Cardiac fibroblast (primary cell): ENCODE measurements around the gene CCND1.

Experiments
- DNase-seq, 2 donors: peaks; one replicate each; pipeline versions ENCODE4 v3.0.0 to v3.0.0-alpha.2; 2010; ENCODE audit warnings: low read depth in 2 of 2
- H3K4me3 ChIP-seq, 2 donors: replicated peaks in 1 of 2; 1 replicate in 1 of 2; 2 replicates in 1 of 2; pipeline ENCODE4 v1.5.1; 2011; ENCODE audit warnings: low read depth in 2 of 2, low read length in 2 of 2, mild to moderate bottlenecking in 2 of 2, moderate library complexity in 1 of 2
- TF ChIP-seq, protein P1 (sequence below): IDR thresholded peaks from one replicate; pipeline ENCODE4 v1.5.1; 2011; ENCODE audit warnings: low read depth, mild to moderate bottlenecking, low read length, inconsistent platforms

Gene CCND1

DNA sequence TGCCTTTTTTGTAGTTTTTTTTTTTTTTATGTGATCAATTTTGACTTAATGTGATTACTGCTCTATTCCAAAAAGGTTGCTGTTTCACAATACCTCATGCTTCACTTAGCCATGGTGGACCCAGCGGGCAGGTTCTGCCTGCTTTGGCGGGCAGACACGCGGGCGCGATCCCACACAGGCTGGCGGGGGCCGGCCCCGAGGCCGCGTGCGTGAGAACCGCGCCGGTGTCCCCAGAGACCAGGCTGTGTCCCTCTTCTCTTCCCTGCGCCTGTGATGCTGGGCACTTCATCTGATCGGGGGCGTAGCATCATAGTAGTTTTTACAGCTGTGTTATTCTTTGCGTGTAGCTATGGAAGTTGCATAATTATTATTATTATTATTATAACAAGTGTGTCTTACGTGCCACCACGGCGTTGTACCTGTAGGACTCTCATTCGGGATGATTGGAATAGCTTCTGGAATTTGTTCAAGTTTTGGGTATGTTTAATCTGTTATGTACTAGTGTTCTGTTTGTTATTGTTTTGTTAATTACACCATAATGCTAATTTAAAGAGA is 12.5 kb downstream of the CCND1 start:
- no peak overlapping the region for H3K4me3 ChIP-seq
- peak in 1 of 2 donors; percentile 29 for DNase-seq
- TF ChIP-seq, protein P1, sequence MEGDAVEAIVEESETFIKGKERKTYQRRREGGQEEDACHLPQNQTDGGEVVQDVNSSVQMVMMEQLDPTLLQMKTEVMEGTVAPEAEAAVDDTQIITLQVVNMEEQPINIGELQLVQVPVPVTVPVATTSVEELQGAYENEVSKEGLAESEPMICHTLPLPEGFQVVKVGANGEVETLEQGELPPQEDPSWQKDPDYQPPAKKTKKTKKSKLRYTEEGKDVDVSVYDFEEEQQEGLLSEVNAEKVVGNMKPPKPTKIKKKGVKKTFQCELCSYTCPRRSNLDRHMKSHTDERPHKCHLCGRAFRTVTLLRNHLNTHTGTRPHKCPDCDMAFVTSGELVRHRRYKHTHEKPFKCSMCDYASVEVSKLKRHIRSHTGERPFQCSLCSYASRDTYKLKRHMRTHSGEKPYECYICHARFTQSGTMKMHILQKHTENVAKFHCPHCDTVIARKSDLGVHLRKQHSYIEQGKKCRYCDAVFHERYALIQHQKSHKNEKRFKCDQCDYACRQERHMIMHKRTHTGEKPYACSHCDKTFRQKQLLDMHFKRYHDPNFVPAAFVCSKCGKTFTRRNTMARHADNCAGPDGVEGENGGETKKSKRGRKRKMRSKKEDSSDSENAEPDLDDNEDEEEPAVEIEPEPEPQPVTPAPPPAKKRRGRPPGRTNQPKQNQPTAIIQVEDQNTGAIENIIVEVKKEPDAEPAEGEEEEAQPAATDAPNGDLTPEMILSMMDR: no peak

DNA sequence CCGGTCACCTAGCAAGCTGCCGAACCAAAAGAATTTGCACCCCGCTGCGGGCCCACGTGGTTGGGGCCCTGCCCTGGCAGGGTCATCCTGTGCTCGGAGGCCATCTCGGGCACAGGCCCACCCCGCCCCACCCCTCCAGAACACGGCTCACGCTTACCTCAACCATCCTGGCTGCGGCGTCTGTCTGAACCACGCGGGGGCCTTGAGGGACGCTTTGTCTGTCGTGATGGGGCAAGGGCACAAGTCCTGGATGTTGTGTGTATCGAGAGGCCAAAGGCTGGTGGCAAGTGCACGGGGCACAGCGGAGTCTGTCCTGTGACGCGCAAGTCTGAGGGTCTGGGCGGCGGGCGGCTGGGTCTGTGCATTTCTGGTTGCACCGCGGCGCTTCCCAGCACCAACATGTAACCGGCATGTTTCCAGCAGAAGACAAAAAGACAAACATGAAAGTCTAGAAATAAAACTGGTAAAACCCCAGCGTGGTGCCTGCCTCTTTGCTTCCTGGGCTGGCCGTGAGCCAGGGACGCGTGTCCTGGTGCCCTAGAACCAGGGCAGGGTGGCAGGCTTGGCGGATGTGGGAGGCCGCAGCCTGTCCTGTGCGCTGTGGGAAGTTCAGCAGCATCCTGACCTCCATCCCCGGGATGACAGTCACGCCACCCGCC is 13.2 kb downstream of the CCND1 start:
- TF ChIP-seq, protein P1: no peak
- no peak overlapping the region for H3K4me3 ChIP-seq
- peak in 1 of 2 donors; percentile 17 for DNase-seq

DNA sequence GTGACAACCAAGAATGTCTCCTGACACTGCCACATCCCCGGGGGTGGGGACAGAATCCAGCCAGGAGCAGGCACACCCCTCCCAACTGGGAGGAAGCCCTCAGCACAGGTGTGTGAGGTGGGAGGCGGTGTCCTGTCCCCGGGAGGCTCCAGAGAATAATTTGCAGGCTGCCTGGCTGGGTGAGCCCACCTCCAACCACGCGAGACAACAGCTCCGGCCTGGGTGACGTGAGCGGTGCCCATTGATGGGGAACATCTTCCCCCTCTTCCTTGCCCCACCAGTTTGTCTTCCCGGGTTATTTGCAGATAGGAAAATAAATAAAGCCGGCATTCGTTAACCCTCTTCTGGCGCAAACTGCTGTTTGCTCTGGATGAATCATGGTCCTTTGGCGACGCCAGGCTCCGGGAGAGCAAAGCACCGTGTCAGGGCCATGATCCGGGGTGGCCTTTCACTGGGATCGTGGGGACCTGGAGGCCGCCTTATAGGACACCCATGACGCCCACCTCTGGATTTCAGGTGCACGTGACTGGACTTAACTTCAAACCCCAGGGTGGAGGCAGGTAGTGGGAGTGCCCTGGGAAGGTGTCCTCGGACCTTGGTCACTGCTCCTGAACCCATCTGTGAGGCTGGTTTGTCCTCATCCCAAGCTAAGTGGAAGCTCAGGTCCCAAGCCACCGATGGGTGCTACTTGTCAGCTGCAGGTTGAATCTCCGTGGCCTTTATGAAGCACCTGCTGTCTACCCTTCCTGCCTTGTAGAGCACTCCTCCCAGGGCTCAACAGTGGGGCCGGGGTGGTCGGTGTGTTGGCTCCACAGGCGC is 13.9 kb downstream of the CCND1 start:
- TF ChIP-seq, protein P1: no peak
- H3K4me3 ChIP-seq: no peak overlapping the region
- peak in 1 of 2 donors; percentile 57 for DNase-seq

DNA sequence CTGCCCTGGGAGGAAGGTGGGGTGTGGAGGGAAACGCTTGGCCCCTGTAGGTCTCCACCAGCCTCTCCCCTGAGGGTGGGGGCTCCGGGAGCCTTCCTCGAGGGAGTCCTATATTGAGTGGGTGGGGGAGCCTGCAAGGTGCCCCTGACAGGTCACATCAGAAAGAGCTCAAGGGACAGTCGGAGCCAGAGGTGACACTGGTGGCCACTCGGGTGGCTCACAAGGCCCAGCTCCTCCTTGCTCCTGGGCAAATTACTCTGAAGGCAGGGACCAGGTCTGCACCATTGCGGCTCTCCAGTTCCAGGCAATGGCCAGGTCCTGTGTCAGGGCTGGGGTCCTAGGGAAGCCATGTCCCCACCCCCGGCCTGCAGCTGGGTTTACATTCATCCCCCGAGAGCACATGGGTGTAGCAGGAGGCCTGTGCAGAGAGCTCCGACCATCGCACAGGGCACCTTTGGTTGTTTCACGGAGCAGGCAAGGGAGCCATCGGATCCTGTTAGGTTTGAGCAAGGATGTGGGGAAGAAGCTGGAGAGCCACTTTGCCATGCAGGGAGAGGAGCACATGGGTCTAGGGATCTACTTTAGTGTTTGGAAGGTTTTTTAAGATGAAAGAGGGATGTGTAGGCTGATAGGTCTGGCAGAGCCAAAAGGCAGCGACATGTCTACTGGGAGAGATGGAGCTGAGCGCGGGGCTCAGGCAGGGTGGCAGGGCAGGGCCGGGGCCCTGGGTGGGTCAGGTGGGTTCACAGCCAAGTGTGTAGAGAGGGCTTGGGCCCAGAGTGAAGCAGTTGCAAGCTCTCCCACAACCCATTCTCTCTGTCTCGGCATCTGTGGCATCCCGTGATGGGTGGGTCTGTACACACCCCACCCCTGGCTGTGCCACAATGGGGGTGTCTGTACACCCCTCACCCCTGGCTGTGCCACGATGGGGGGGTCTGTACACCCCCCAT is 14.8 kb downstream of the CCND1 start:
- H3K4me3 ChIP-seq: no peak overlapping the region
- peak in 1 of 2 donors; percentile 46 for DNase-seq
- TF ChIP-seq, protein P1: no peak

DNA sequence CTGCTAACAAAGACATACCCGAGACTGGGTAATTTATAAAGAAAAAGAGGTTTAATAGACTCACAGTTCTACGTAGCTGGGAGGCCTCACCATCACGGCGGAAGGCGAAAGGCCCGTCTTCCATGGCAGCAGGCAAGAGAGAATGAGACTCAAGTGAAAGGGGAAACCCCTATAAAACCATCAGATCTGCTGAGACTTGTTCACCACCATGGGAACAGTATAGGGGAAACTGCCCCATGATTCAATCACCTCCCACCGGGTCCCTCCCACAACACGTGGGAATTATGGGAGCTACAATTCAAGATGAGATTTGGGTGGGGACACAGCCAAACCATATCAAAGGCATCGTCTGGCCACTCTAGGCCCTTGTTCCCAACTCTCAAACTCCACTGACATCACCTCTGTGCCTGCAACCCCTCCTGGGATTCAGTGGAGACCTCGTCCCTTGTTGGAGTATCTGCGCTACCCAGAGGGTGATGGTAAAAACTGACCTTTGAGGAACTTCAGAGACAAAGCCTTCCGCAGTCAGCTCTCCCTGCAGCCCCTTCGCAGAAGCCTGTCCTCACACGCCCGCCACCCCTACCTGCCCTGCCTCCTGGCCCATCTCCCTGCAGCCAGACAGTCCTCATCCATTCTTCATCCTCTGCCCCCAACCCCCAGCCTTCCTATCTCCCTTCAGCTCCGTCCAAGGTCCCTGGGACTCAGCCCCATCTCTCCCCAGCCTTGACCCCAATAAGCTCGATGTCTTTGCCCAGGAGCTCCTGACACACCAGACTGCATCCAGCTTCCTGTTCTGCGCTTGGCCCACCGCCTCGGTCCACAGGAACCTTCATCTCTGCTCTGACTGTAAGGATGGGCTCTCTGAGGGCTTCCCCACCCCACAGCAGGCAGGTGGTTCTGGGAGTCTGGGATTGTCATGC is 15.8 kb downstream of the CCND1 start:
- no peak overlapping the region for H3K4me3 ChIP-seq
- TF ChIP-seq, protein P1: no peak
- peak in 1 of 2 donors; percentile 36 for DNase-seq
